GM19025 (cell line): ENCODE results near the gene CLDND2.

Source experiments
- ATAC-seq: cut with Tn5 transposase; IDR thresholded peaks from one replicate; pipeline ENCODE4 v1.9.1; 2021; ENCODE audit warnings: mild to moderate bottlenecking, low read depth, moderate library complexity; ENCODE audit not compliant: unreplicated experiment

Gene CLDND2

GRCh38 chr19:51337141-51337860, 31.5 kb downstream of the CLDND2 start:
- ATAC-seq = no peak

GRCh38 chr19:51333836-51334460, 34.9 kb downstream of the CLDND2 start:
- no peak for ATAC-seq

- ATAC-seq = no peak
These were observed 37.1 kb downstream of the CLDND2 start for GRCh38 chr19:51331716-51332115.

- no peak for ATAC-seq
These were observed 37.6 kb downstream of the CLDND2 start for GRCh38 chr19:51331193-51331592.

GRCh38 chr19:51330366-51330765, 38.4 kb downstream of the CLDND2 start:
- no peak for ATAC-seq

GRCh38 chr19:51329411-51329810, 39.4 kb downstream of the CLDND2 start:
- no peak for ATAC-seq

- ATAC-seq = no peak
These were observed 41.5 kb downstream of the CLDND2 start for GRCh38 chr19:51327066-51328001.

- no peak for ATAC-seq
These were observed 42.4 kb downstream of the CLDND2 start for GRCh38 chr19:51326216-51327065.

- no peak for ATAC-seq
These were observed 43.4 kb downstream of the CLDND2 start for GRCh38 chr19:51325161-51325976.

- ATAC-seq = no peak
These were observed 44.7 kb downstream of the CLDND2 start for GRCh38 chr19:51324167-51324481.

GRCh38 chr19:51323481-51324166, 45.2 kb downstream of the CLDND2 start:
- ATAC-seq = no peak

GRCh38 chr19:51321799-51322198, 47.0 kb downstream of the CLDND2 start:
- ATAC-seq = no peak

GRCh38 chr19:51320280-51320657, 48.5 kb downstream of the CLDND2 start:
- no peak for ATAC-seq

GRCh38 chr19:51319649-51320279, 49.0 kb downstream of the CLDND2 start:
- ATAC-seq = no peak

GRCh38 chr19:51318687-51319648, 49.8 kb downstream of the CLDND2 start:
- ATAC-seq = no peak

- no peak for ATAC-seq
These were observed 50.8 kb downstream of the CLDND2 start for GRCh38 chr19:51317968-51318367.

GRCh38 chr19:51317376-51317775, 51.4 kb downstream of the CLDND2 start:
- no peak for ATAC-seq
